H9 (cell line): ENCODE measurements around the gene SCNN1G. TPM values are rescaled to one million over a fixed set of nuclear protein-coding genes. Genes with fewer than 3 reads are reported as not detected.

ENCODE experiments used
- DNase-seq: peaks from one replicate; pipeline ENCODE4 v3.0.0-alpha.2; 2017
- H2AFZ ChIP-seq: one replicate; pipeline ENCODE4 v1.6.1; 2013; ENCODE audit warnings: mild to moderate bottlenecking, low read length, control low read depth, moderate library complexity
- H2AK5ac ChIP-seq: 2 replicates; pipeline ENCODE4 v1.6.1; 2013; ENCODE audit warnings: low read length, control low read depth, mixed read lengths; ENCODE audit not compliant: insufficient read length
- H2BK120ac ChIP-seq: one replicate; pipeline ENCODE4 v1.6.1; 2013; ENCODE audit warnings: low read depth, mild to moderate bottlenecking, low read length, control low read depth, inconsistent platforms; ENCODE audit not compliant: poor library complexity, severe bottlenecking
- H2BK12ac ChIP-seq: 2 replicates; pipeline ENCODE4 v1.6.1; 2013; ENCODE audit warnings: low read length, control low read depth, mixed read lengths, low read depth; ENCODE audit not compliant: insufficient read length
- H2BK15ac ChIP-seq: 2 replicates; pipeline ENCODE4 v1.6.1; 2013; ENCODE audit warnings: low read depth, low read length, control low read depth
- H2BK20ac ChIP-seq: one replicate; pipeline ENCODE4 v1.6.1; 2013; ENCODE audit warnings: low read depth, mild to moderate bottlenecking, low read length, control low read depth, inconsistent platforms; ENCODE audit not compliant: poor library complexity, severe bottlenecking
- H2BK5ac ChIP-seq: 2 replicates; pipeline ENCODE4 v1.6.1; 2013; ENCODE audit warnings: low read length, control low read depth, mixed read lengths; ENCODE audit not compliant: insufficient read length
- H3K14ac ChIP-seq: 2 replicates; pipeline ENCODE4 v1.6.1; 2013; ENCODE audit warnings: low read length, control low read depth; ENCODE audit not compliant: insufficient read depth
- H3K18ac ChIP-seq: 2 replicates; pipeline ENCODE4 v1.6.1; 2013; ENCODE audit warnings: low read depth, mild to moderate bottlenecking, mixed read lengths, low read length, control low read depth; ENCODE audit not compliant: insufficient read length
- H3K23ac ChIP-seq: 2 replicates; pipeline ENCODE4 v1.6.1; 2013; ENCODE audit warnings: low read length, control low read depth, mixed read lengths, low read depth; ENCODE audit not compliant: insufficient read length
- H3K23me2 ChIP-seq: 2 replicates; pipeline ENCODE4 v1.6.1; 2013; ENCODE audit warnings: low read depth, mild to moderate bottlenecking, mixed read lengths, low read length, control low read depth; ENCODE audit not compliant: insufficient read length, poor library complexity, severe bottlenecking
- H3K27ac ChIP-seq: 2 replicates; pipeline ENCODE4 v1.5.1; 2013; ENCODE audit warnings: low read length, control low read depth, mixed read lengths, low read depth; ENCODE audit not compliant: insufficient read length
- H3K27me3 ChIP-seq: 2 replicates; pipeline ENCODE4 v1.6.1; 2013; ENCODE audit warnings: low read length, control low read depth, inconsistent platforms; ENCODE audit not compliant: insufficient read depth
- H3K4ac ChIP-seq: 2 replicates; pipeline ENCODE4 v1.6.1; 2013; ENCODE audit warnings: low read depth, mild to moderate bottlenecking, control low read depth, inconsistent platforms, low read length, moderate library complexity
- H3K4me1 ChIP-seq: 2 replicates; pipeline ENCODE4 v1.6.1; 2013; ENCODE audit warnings: low read length, control low read depth, inconsistent platforms; ENCODE audit not compliant: insufficient read depth
- H3K4me2 ChIP-seq: 2 replicates; pipeline ENCODE4 v1.6.1; 2013; ENCODE audit warnings: low read length, control low read depth, mixed read lengths; ENCODE audit not compliant: insufficient read length, insufficient read depth
- H3K56ac ChIP-seq: 2 replicates; pipeline ENCODE4 v1.6.1; 2013; ENCODE audit warnings: low read depth, mild to moderate bottlenecking, mixed read lengths, low read length, control low read depth; ENCODE audit not compliant: insufficient read length
- H3K79me1 ChIP-seq: 2 replicates; pipeline ENCODE4 v1.6.1; 2013; ENCODE audit warnings: low read depth, mild to moderate bottlenecking, moderate library complexity, low read length, control low read depth, inconsistent platforms; ENCODE audit not compliant: insufficient read depth, poor library complexity, severe bottlenecking
- H3K79me2 ChIP-seq: 2 replicates; pipeline ENCODE4 v1.6.1; 2013; ENCODE audit warnings: low read length, control low read depth, inconsistent platforms; ENCODE audit not compliant: insufficient read depth
- H3K9ac ChIP-seq: 2 replicates; pipeline ENCODE4 v1.6.1; 2013; ENCODE audit warnings: low read length, control low read depth, mixed read lengths; ENCODE audit not compliant: insufficient read length; ENCODE audit errors: extremely low read depth
- H3K9me3 ChIP-seq: one replicate; pipeline ENCODE4 v1.6.1; 2013; ENCODE audit warnings: low read depth, low read length, inconsistent platforms; ENCODE audit not compliant: control insufficient read depth
- H3T11ph ChIP-seq: one replicate; pipeline ENCODE4 v1.6.1; 2013; ENCODE audit warnings: mild to moderate bottlenecking, low read length, control low read depth, inconsistent platforms
- H4K20me1 ChIP-seq: one replicate; pipeline ENCODE4 v1.6.1; 2013; ENCODE audit not compliant: control insufficient read depth, insufficient read length, insufficient read depth
- H4K5ac ChIP-seq: 2 replicates; pipeline ENCODE4 v1.6.1; 2013; ENCODE audit warnings: low read depth, mild to moderate bottlenecking, mixed read lengths, low read length, control low read depth; ENCODE audit not compliant: insufficient read length
- H4K8ac ChIP-seq: replicated peaks from 2 replicates; pipeline ENCODE4 v1.6.1; 2013; ENCODE audit warnings: low read length, control low read depth, mixed read lengths, low read depth; ENCODE audit not compliant: insufficient read length
- H4K91ac ChIP-seq: 2 replicates; pipeline ENCODE4 v1.6.1; 2013; ENCODE audit warnings: low read depth, mild to moderate bottlenecking, moderate library complexity, mixed read lengths, low read length, control low read depth; ENCODE audit not compliant: insufficient read length
- H3K27ac Mint-ChIP-seq, 3 experiments: 2 replicates in 2 of 3; 3 replicates in 1 of 3; pipeline ENCODE4 v1.8.0; 2020 to 2021; ENCODE audit warnings: mixed read lengths in 3 of 3, mild to moderate bottlenecking in 1 of 3, moderate library complexity in 1 of 3
- H3K27me3 Mint-ChIP-seq: 2 replicates; pipeline ENCODE4 v1.8.0; 2021; ENCODE audit warnings: low read depth, mild to moderate bottlenecking, moderate library complexity, mixed read lengths
- H3K36me3 Mint-ChIP-seq, 3 experiments: 2 replicates in 2 of 3; 3 replicates in 1 of 3; pipeline ENCODE4 v1.8.0; 2020 to 2021; ENCODE audit warnings: low read depth in 3 of 3, mixed read lengths in 3 of 3; ENCODE audit not compliant: insufficient read depth in 1 of 3
- H3K4me1 Mint-ChIP-seq, 2 experiments: 2 replicates each; pipeline ENCODE4 v1.8.0; 2020; ENCODE audit warnings: mixed read lengths in 2 of 2
- H3K4me3 Mint-ChIP-seq, 2 experiments: 2 replicates in 1 of 2; 3 replicates in 1 of 2; pipeline ENCODE4 v1.8.0; 2020 to 2021; ENCODE audit warnings: mild to moderate bottlenecking in 2 of 2, mixed read lengths in 2 of 2, moderate library complexity in 1 of 2
- H3K9me3 Mint-ChIP-seq, 2 experiments: 2 replicates in 1 of 2; 3 replicates in 1 of 2; pipeline ENCODE4 v1.8.0; 2020; ENCODE audit warnings: mild to moderate bottlenecking in 2 of 2, mixed read lengths in 2 of 2, moderate library complexity in 1 of 2
- CTCF ChIP-seq: fragments of 200-600 bp; sonication (generic); conservative IDR thresholded peaks from 3 replicates; pipeline ENCODE4 v1.8.0; 2021; ENCODE audit warnings: antibody characterized with exemption, mild to moderate bottlenecking
- WGBS: extraction: QIAGEN DNeasy Blood & Tissue Kit; methylation state at CpG from one replicate; pipeline ENCODE4 v1.1.7; 2013; ENCODE audit warnings: missing lambda C conversion rate, low lambda C conversion rate, mixed read lengths; ENCODE audit not compliant: insufficient read length; ENCODE audit errors: extremely low coverage; 5-methylcytosine and 5-hydroxymethylcytosine counted together
- total RNA-seq: library from RNA; stranded (reverse); gene quantifications from 2 replicates; pipeline ENCODE4 v1.2.1, GENCODE V29; 2021

Gene SCNN1G
- total RNA-seq, 1 experiment from 2014 or later: 0.74 TPM

DNA sequence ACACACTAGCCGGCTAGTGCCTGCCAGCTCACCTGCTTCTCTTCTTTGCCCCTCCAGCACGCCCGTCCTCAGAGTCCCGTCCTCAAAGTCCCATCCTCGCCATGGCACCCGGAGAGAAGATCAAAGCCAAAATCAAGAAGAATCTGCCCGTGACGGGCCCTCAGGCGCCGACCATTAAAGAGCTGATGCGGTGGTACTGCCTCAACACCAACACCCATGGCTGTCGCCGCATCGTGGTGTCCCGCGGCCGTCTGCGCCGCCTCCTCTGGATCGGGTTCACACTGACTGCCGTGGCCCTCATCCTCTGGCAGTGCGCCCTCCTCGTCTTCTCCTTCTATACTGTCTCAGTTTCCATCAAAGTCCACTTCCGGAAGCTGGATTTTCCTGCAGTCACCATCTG is 3.6 kb downstream of the SCNN1G start:
- DNase-seq: peak; percentile 37
- Mint-ChIP-seq H3K27me3 (peaks cover 51% of the 10 kb centered on the region), H3K4me3 (no peak overlapping the region), H3K9me3 (peaks cover 0 to 3% of the 10 kb centered on the region in 2 experiments; a peak in 1 of 5 replicates), H3K4me1 (peaks cover 14 to 22% of the 10 kb centered on the region in 2 experiments), H3K27ac (no peak overlapping the region), H3K36me3 (no peaks in the 10 kb centered on the region; a peak in 1 of 7 replicates)
- Histone ChIP-seq H3K79me2 (no peaks in the 10 kb centered on the region), H3K9ac (no peak overlapping the region), H3K27ac (no peak overlapping the region), H3K56ac (no peak overlapping the region), H3K79me1 (no peaks in the 10 kb centered on the region), H3K23ac (no peak overlapping the region), H3K4me2 (no peak overlapping the region), H2BK5ac (no peak overlapping the region), H4K8ac (no peak overlapping the region), H3K27me3 (peaks cover 15% of the 10 kb centered on the region; the same call in 1 of the 2 replicates), H2AK5ac (no peak overlapping the region), H2AFZ (no peak overlapping the region), H2BK120ac (no peak overlapping the region), H3K18ac (no peak overlapping the region), H3K23me2 (peaks cover 6% of the 10 kb centered on the region), H3K9me3 (no peaks in the 10 kb centered on the region), H4K91ac (no peak overlapping the region), H3K4me1 (no peaks in the 10 kb centered on the region), H2BK20ac (no peak overlapping the region), H2BK12ac (no peak overlapping the region), H2BK15ac (no peak overlapping the region), H3T11ph (no peak overlapping the region), H4K20me1 (no peaks in the 10 kb centered on the region), H3K14ac (no peak overlapping the region), H3K4ac (no peak overlapping the region), H4K5ac (no peak overlapping the region)
- no peak for TF ChIP-seq CTCF
- WGBS: no CpG with 5 or more reads among the region's 24 CpGs
